Testis (tissue), 3 donors: ENCODE measurements around the gene ZC3H10. TPM values are rescaled to one million over a fixed set of nuclear protein-coding genes. Genes with fewer than 3 reads are reported as not detected.
"Not testable (repeated sequence)": the region's sequence is repeated elsewhere in the genome, so short reads cannot be mapped to it uniquely, and the experiment has no call there.

Experiments
- DNase-seq: peaks from one replicate; pipeline ENCODE4 v3.0.0-alpha.2; 2019
- H3K27ac ChIP-seq, 2 donors: fragments of 200-600 bp; sonication (generic); one replicate each; pipeline ENCODE4 v1.5.1; 2019
- H3K27me3 ChIP-seq: fragments of 200-600 bp; sonication (generic); one replicate; pipeline ENCODE4 v1.5.1; 2019
- H3K36me3 ChIP-seq: fragments of 200-600 bp; sonication (generic); one replicate; pipeline ENCODE4 v1.5.1; 2017; ENCODE audit warnings: low read depth; ENCODE audit errors: missing control alignments
- H3K4me1 ChIP-seq: fragments of 200-600 bp; sonication (generic); one replicate; pipeline ENCODE4 v1.5.1; 2019
- H3K4me3 ChIP-seq, 2 donors: fragments of 200-600 bp; sonication (generic); one replicate each; pipeline ENCODE4 v1.5.1; 2017 to 2019
- H3K9me3 ChIP-seq: fragments of 200-600 bp; sonication (generic); one replicate; pipeline ENCODE4 v1.5.1; 2017
- POLR2A ChIP-seq: fragments of 450-650 bp; IDR thresholded peaks from one replicate; pipeline ENCODE4 v1.6.1; 2017; ENCODE audit warnings: antibody characterized with exemption, mild to moderate bottlenecking, moderate library complexity
- WGBS, 2 donors: methylation state at CpG; one replicate each; pipeline ENCODE4 v1.1.5; 2018; 5-methylcytosine and 5-hydroxymethylcytosine counted together
- intact Hi-C: fragments of 100-400 bp; cut with DNase I; formaldehyde crosslinking; loops from one replicate; pipeline ENCODE4 v1.15.1; 2023; ENCODE audit warnings: low total_unique reads
- polyA plus RNA-seq: library from polyadenylated mRNA; stranded (reverse); fragments of 350-450 nt; fragmentation: Illumina TruSeq; extraction: RNeasy Lipid Tissue Mini Kit (QIAGEN cat#74804); gene quantifications from one replicate; pipeline ENCODE4 v1.2.3, GENCODE V29; 2014; ENCODE audit warnings: low read depth, low replicate concordance; ENCODE audit not compliant: insufficient read depth
- total RNA-seq, 2 donors: library from RNA; depleted of rRNA; stranded (reverse); fragments of >200 nt; gene quantifications; one replicate each; pipeline ENCODE4 v1.2.3, GENCODE V29; 2016
- TF ChIP-seq, protein P1 (sequence below), 3 experiments: fragments of 450-650 bp in 2 of 3; fragments of 200-600 bp in 1 of 3; sonication (generic) in 1 of 3; IDR thresholded peaks; one replicate each; pipeline ENCODE4 v1.5.1; 2016 to 2019; ENCODE audit warnings: antibody characterized with exemption in 3 of 3, mild to moderate bottlenecking in 2 of 3, moderate library complexity in 1 of 3

Gene ZC3H10
- total and polyA plus RNA-seq, 3 donors from 2014 or later = 12.4 to 20.6 (median 16.2) TPM

DNA sequence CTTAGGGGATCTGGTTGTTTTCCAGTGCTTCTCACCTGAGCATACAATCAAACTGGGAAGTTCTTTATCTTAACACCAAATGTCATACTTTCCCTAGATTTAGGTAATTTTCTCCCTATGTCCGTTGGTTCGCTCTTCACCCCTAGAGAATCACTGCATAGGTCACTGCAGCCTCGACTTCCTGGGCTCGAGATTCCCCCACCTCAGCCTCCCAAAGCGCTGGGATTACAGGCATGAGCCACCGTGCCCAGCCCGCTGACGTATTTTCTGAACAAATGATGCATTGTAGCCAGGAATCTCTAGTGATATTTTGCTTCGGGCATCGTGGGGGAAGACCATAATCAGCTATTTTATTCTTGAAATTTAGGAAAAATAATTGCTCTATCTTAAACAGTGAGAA is 2.7 kb upstream of the ZC3H10 start:
- H3K4me3 ChIP-seq = peak overlapping the region; percentile 71 to 90
- DNase-seq = no peak
- H3K4me1 ChIP-seq = peaks cover 15% of the 10 kb centered on the region
- H3K9me3 ChIP-seq = no peaks in the 10 kb centered on the region
- H3K36me3 ChIP-seq = no peaks in the 10 kb centered on the region
- 31 to 41% methylated on average over 10 of the region's 10 CpGs for WGBS, 2 donors
- no peaks in the 10 kb centered on the region for H3K27me3 ChIP-seq
- H3K27ac ChIP-seq = peak overlapping the region; percentile 89 to 91
- TF ChIP-seq, protein P1, sequence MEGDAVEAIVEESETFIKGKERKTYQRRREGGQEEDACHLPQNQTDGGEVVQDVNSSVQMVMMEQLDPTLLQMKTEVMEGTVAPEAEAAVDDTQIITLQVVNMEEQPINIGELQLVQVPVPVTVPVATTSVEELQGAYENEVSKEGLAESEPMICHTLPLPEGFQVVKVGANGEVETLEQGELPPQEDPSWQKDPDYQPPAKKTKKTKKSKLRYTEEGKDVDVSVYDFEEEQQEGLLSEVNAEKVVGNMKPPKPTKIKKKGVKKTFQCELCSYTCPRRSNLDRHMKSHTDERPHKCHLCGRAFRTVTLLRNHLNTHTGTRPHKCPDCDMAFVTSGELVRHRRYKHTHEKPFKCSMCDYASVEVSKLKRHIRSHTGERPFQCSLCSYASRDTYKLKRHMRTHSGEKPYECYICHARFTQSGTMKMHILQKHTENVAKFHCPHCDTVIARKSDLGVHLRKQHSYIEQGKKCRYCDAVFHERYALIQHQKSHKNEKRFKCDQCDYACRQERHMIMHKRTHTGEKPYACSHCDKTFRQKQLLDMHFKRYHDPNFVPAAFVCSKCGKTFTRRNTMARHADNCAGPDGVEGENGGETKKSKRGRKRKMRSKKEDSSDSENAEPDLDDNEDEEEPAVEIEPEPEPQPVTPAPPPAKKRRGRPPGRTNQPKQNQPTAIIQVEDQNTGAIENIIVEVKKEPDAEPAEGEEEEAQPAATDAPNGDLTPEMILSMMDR (IDR thresholded peaks at IDR 0.05) = no peak
- no peak for TF ChIP-seq POLR2A
- intact Hi-C loops = no loop called here

DNA sequence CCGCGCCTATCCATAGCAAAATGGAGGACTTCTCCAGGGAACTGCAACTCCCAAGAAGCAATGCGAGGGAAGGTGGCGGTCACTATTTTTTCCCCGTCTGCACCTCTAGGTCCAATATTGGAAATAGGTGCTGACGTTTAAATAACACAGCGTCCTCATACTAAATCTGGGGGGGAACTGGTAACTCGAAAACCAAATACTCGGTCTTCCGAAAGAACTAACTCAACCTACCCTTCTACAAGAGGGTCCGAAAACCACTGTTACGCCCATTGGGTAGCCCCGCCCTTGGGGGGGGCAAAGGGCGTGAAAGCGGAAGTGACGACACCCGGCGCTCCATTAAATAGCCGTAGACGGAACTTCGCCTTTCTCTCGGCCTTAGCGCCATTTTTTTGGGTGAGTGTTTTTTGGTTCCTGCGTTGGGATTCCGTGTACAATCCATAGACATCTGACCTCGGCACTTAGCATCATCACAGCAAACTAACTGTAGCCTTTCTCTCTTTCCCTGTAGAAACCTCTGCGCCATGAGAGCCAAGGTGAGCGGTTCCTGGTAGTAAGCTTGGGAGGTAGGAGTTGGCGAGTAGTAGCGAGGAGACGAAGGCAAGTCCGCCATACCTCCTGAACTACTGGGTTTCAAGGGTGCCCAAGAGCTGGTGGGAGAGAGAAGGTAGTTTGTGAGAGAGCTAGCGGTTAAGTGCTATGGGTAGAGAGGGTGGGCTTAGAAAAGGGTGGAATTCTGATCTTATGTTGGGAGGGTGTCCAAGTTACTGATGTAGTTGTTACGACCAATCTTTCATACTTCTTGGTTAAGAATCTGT is 1.6 kb upstream of the ZC3H10 start, which contains the start of gene RPL41:
Gene RPL41, plus strand, starts transcription at position 367 of the 815 bp plus-strand sequence.
- WGBS, 2 donors = 1% methylated on average over 34 of the region's 34 CpGs
- H3K4me1 ChIP-seq = peaks cover 19% of the 10 kb centered on the region
- H3K36me3 ChIP-seq = no peaks in the 10 kb centered on the region
- peak; percentile 98 for DNase-seq
- no peaks in the 10 kb centered on the region for H3K27me3 ChIP-seq
- peak within 1 kb of the TSS; percentile 89 to 91 for H3K27ac ChIP-seq
- peak; percentile 85 for TF ChIP-seq POLR2A
- TF ChIP-seq, protein P1 (IDR thresholded peaks at IDR 0.05) = peak in 1 of 3 experiments; percentile 36
- H3K9me3 ChIP-seq = no peaks in the 10 kb centered on the region
- intact Hi-C loops = no loop called here
- H3K4me3 ChIP-seq = peak within 1 kb of the TSS; percentile 71 to 90

DNA sequence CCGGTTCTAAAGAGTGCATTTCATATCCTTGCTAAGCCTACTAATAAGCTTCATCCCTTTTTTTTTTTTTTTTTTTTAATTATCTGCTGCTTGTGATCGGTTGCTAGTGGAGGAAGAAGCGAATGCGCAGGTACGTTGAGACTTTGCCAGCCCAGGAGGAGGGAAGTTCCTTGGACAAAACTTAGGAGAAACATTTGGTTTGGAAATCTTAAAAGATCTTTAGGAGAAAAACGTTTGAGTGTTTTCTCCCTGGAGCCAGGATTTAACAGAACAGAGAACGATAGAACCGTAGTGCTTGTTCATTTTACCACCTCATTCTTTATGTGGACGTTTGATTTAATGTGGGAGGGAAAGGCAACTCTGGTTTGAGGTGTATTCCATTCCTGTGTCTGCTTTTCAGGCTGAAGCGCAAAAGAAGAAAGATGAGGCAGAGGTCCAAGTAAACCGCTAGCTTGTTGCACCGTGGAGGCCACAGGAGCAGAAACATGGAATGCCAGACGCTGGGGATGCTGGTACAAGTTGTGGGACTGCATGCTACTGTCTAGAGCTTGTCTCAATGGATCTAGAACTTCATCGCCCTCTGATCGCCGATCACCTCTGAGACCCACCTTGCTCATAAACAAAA is 872 bp upstream of the ZC3H10 start:
- Histone ChIP-seq H3K27ac (peak overlapping the region; percentile 89 to 91), H3K4me1 (peaks cover 19% of the 10 kb centered on the region), H3K4me3 (peak overlapping the region; percentile 71 to 90)
- H3K27me3 ChIP-seq, intact Hi-C loops, H3K36me3 ChIP-seq, DNase-seq, H3K9me3 ChIP-seq: not testable (repeated sequence)
- WGBS, 2 donors = 1 to 2% methylated on average over 15 to 16 of the region's 16 CpGs

DNA sequence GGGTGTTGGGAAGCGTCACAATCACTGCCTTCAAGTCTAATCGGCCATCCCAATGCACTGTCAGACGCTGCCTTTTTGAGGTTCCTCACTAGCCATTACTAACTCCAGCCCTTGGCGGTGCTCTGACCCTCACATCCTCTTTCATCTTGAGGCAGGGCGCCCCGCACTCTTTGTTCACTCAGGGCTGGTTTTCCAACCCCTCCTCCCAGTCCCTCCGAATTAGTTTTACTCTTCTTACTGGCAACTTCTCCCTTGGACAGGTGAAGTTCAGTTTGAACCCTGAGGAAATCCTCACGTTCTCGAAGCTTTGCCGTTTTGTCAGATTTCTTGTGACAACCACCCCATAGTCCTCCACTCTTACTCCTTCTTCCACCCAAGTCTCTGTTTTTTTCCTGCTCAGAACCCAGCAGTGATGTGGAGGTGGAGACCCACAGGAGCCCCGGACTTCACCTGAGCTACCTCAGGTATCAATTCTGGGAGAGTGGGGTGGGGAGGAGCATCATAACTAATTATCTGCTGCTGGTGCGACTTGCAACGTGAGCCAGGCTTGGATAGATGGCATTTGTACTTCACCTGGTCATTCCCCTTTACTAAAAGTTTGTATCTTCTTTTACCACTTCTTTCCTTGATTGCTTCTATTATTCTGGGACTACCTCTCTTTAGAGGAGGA is 757 bp downstream of the ZC3H10 start:
- H3K36me3 ChIP-seq = no peaks in the 10 kb centered on the region
- H3K27me3 ChIP-seq = no peaks in the 10 kb centered on the region
- 4 to 6% methylated on average over 13 of the region's 13 CpGs for WGBS, 2 donors
- intact Hi-C loops = loop anchor here (2.0 kb wide), 1 partner anchor 70 kb away; the partner anchor contains the start of gene SMARCC2
- H3K27ac ChIP-seq = peak overlapping the region; percentile 68 to 95
- peaks cover 19% of the 10 kb centered on the region for H3K4me1 ChIP-seq
- peak overlapping the region; percentile 80 to 90 for H3K4me3 ChIP-seq
- DNase-seq = no peak
- no peaks in the 10 kb centered on the region for H3K9me3 ChIP-seq
- TF ChIP-seq, protein P1 (IDR thresholded peaks at IDR 0.05) = no peak
- no peak for TF ChIP-seq POLR2A

DNA sequence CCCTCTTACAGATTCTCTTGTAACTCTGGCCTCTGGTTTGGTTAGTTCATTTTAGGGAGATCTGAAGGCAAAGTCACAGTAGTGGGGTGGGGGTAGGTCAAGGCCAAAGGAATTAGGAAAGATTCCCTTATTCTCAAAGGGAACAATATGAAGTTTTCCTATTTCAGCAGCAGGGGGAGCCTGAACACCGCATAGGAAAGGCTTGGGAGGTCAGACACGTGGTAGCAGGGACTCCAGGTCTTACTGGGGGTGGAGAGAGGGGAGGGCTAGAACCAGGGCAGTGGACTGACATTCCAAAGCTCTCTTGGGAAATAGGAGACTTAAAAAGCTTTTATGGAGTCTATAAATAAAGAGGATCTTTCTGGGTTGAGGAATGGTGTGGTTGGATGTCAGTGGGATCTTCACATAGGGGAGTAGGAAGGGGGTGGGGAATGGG is 1.3 kb downstream of the ZC3H10 start:
- H3K4me1 ChIP-seq = peaks cover 19% of the 10 kb centered on the region
- 0% methylated on average over 2 of the region's 2 CpGs for WGBS, 2 donors
- TF ChIP-seq, protein P1 (IDR thresholded peaks at IDR 0.05) = peak; percentile 68 to 94 (median 89)
- TF ChIP-seq POLR2A = no peak
- no peaks in the 10 kb centered on the region for H3K27me3 ChIP-seq
- H3K27ac ChIP-seq = peak overlapping the region; percentile 68 to 95
- no peak overlapping the region for H3K4me3 ChIP-seq
- DNase-seq = peak; percentile 81
- no peaks in the 10 kb centered on the region for H3K9me3 ChIP-seq
- intact Hi-C loops = loop anchor here (2.0 kb wide), 1 partner anchor 69 kb away; the partner anchor contains the start of gene SMARCC2
- H3K36me3 ChIP-seq = no peaks in the 10 kb centered on the region
